Measurements from ENCODE around the gene ZC3H12D. TPM values are rescaled to one million over a fixed set of nuclear protein-coding genes. Genes with fewer than 3 reads are reported as not detected.

The ZC3H12D gene
- total RNA-seq, 1 donor from 2014 or later: 0.47 TPM

DNA sequence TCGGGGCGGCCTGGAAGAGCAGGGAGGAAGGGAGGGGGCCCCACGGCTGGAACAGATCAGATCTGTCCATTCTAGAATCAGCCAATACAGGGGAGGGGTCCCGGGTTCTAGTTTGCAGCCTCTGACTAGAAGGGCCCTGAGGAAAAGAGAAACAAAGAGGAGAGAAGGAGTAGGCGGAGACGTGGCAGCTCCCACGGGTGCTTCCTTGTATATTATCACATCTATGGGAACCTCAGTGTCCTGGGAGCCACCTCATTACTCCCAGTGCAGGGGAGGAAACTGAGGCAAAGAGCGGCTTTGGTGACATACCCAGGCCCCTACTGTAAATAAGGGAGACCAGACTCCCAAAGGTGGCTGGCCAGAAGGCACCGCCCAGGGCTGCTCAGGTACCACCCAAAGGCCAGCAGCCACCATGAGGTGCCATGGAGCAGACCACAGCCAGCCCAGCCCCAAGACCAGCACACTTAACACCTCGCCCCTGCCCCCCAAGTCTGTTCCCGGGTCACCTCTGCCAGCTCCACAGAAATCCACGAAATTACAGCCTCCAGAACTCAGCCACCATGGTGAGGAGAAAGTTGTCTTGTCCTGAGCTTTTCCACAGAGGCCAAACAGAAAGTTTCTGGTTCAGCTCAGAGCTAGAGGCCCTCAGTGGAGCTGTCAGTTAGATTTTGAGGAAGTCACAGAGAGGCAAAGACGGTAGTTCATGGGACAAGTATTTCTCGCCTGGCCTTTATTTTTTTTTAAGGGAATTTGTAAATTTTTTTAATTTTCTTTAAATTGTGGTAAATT lies 2.1 kb downstream of the ZC3H12D start:
- no peaks in the 10 kb centered on the region for H3K9me3 Mint-ChIP-seq
- no peak overlapping the region for H3K4me3 Mint-ChIP-seq
- DNase-seq (ENCODE audit: low spot score in 2 of 2, unreplicated experiment in 2 of 2): no peak
- H3K27ac Mint-ChIP-seq: no peak overlapping the region
- H3K27me3 Mint-ChIP-seq (ENCODE audit: low read depth): no peaks in the 10 kb centered on the region
- TF ChIP-seq CTCF (IDR thresholded peaks at IDR 0.05; ENCODE audit: unreplicated experiment): no peak
- no peaks in the 10 kb centered on the region for H3K36me3 Mint-ChIP-seq
- peaks cover 8% of the 10 kb centered on the region for H3K4me1 Mint-ChIP-seq

- DNase-seq (ENCODE audit: low spot score in 2 of 2, unreplicated experiment in 2 of 2): no peak
- Mint-ChIP-seq H3K4me1 (peaks cover 8% of the 10 kb centered on the region), H3K27ac (no peak overlapping the region), H3K9me3 (no peaks in the 10 kb centered on the region), H3K4me3 (no peak overlapping the region), H3K27me3 (ENCODE audit: low read depth) (no peaks in the 10 kb centered on the region), H3K36me3 (no peaks in the 10 kb centered on the region)
- TF ChIP-seq CTCF (IDR thresholded peaks at IDR 0.05; ENCODE audit: unreplicated experiment): no peak
These were observed 4.1 kb downstream of the ZC3H12D start for GRCh38 chr6:149480502-149481280.

DNA sequence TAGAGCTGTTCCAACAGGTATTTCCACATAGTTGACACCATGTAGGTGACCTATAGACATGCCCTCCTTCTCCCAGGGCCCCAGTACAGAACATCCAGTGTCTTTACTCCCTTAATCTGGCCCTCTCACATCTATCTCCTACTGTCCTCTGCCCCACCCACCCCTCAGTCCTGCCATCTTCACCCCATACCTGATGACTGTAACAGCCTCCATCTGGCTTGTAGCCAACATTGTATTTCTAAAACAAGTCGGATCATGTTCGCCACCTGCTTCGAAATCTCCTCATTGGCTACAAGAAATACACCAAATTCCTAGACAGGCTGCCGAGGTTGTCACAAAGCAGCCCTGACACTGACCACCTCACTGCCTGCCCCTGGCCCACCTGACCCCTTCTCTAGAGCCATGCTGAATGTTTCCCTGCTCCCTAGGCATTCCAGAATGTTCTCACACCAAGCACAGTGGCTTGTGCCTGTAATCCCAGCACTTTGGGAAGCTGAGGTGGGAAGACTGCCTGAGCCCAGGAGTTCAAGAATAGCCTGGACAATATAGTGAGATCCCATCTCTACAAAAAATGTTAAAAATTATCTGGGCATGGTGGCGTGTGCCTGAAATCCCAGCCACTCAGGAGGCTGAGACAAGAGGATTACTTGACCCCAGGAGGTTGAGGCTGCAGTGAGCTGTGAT lies 6.0 kb downstream of the ZC3H12D start:
- H3K27me3 Mint-ChIP-seq (ENCODE audit: low read depth): no peaks in the 10 kb centered on the region
- H3K4me1 Mint-ChIP-seq: peaks cover 8% of the 10 kb centered on the region
- no peak for TF ChIP-seq CTCF (IDR thresholded peaks at IDR 0.05; ENCODE audit: unreplicated experiment)
- H3K9me3 Mint-ChIP-seq: no peaks in the 10 kb centered on the region
- no peak for DNase-seq (ENCODE audit: low spot score in 2 of 2, unreplicated experiment in 2 of 2)
- no peak overlapping the region for H3K4me3 Mint-ChIP-seq
- no peaks in the 10 kb centered on the region for H3K36me3 Mint-ChIP-seq
- peak overlapping the region; percentile 85 for H3K27ac Mint-ChIP-seq

GRCh38 chr6:149477544-149477943 lies 7.3 kb downstream of the ZC3H12D start:
- no peak for TF ChIP-seq CTCF (IDR thresholded peaks at IDR 0.05; ENCODE audit: unreplicated experiment)
- no peak for DNase-seq (ENCODE audit: low spot score in 2 of 2, unreplicated experiment in 2 of 2)
- peaks cover 8% of the 10 kb centered on the region for H3K4me1 Mint-ChIP-seq
- no peak overlapping the region for H3K27ac Mint-ChIP-seq
- no peak overlapping the region for H3K4me3 Mint-ChIP-seq
- no peaks in the 10 kb centered on the region for H3K36me3 Mint-ChIP-seq
- H3K9me3 Mint-ChIP-seq: no peaks in the 10 kb centered on the region
- H3K27me3 Mint-ChIP-seq (ENCODE audit: low read depth): no peaks in the 10 kb centered on the region

DNA sequence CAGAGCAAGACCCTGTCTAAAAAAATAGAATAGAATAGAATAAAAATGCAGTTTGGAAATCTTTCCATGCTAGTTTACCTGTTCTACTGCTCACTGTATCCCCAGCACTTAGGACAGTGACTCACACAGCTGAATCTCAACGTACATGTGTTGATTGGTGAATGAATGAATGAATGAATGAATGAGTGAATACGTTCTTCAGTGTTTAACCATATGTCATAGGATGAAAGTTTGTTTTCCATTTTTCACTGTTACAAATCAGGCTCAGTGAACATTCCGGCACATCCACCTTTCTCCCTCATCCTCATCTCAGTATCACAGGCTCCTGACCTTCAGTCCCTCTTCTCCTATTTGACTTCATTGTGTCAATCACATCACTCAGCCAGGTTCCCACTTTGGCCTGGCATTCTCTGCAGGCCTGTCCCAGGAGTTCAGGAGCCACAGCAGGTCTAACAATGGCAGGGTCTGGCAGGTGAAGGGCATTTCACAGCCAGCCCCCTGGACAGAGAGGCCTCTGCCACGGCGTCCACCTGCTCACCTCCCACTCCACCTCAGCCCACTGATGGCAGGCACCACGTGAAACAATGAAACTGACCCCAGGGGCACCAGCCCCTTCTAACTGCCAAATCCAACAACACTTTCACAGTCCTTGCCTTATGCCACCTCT lies 7.9 kb downstream of the ZC3H12D start:
- DNase-seq (ENCODE audit: low spot score in 2 of 2, unreplicated experiment in 2 of 2): no peak
- Mint-ChIP-seq H3K27ac (no peak overlapping the region), H3K4me3 (no peak overlapping the region), H3K27me3 (ENCODE audit: low read depth) (no peaks in the 10 kb centered on the region), H3K36me3 (no peaks in the 10 kb centered on the region), H3K4me1 (peaks cover 4% of the 10 kb centered on the region), H3K9me3 (no peaks in the 10 kb centered on the region)
- no peak for TF ChIP-seq CTCF (IDR thresholded peaks at IDR 0.05; ENCODE audit: unreplicated experiment)
